Stimulated activated CD8-positive, alpha-beta memory T cell treated with anti-CD3 and anti-CD28 coated beads, Interleukin-7, amount 100 ng/mL, for 1 hour (primary cell): ENCODE results near the gene IFT27.

Experiments used
- DNase-seq, 2 donors: peaks; one replicate each; pipeline ENCODE4 v3.0.0-alpha.2; 2020; ENCODE audit warnings: low read depth in 2 of 2

IFT27 gene

GRCh38 chr22:36775964-36776669 is at the start of gene IFT27:
TSS of gene IFT27 (minus strand) at chr22:36776119. CDS start at chr22:36775707, 412 bp downstream.
- peak; percentile 84 to 87 for DNase-seq

- no peak for DNase-seq
These were observed 48.7 kb upstream of the IFT27 start for GRCh38 chr22:36824655-36825054.

- no peak for DNase-seq
These were observed 47.4 kb upstream of the IFT27 start for GRCh38 chr22:36823186-36823839.

- no peak for DNase-seq
These were observed 46.7 kb upstream of the IFT27 start for GRCh38 chr22:36822581-36822980.

GRCh38 chr22:36819112-36819511 is 43.2 kb upstream of the IFT27 start:
- no peak for DNase-seq

GRCh38 chr22:36818010-36818642 is 42.2 kb upstream of the IFT27 start:
- no peak for DNase-seq

- DNase-seq = no peak
These were observed 41.6 kb upstream of the IFT27 start for GRCh38 chr22:36817525-36817848.

- DNase-seq = no peak
These were observed 41.0 kb upstream of the IFT27 start, which contains the start of gene PVALB for GRCh38 chr22:36816636-36817524. TSS of gene PVALB (minus strand) at chr22:36817035. CDS start at chr22:36817005, 30 bp downstream.

- no peak for DNase-seq
These were observed 40.4 kb upstream of the IFT27 start for GRCh38 chr22:36816339-36816635.

GRCh38 chr22:36815558-36816338 is 39.8 kb upstream of the IFT27 start:
- DNase-seq = no peak

- no peak for DNase-seq
These were observed 38.9 kb upstream of the IFT27 start for GRCh38 chr22:36814801-36815200.

- no peak for DNase-seq
These were observed 35.3 kb upstream of the IFT27 start for GRCh38 chr22:36811094-36811800.

- DNase-seq = no peak
These were observed 33.4 kb upstream of the IFT27 start for GRCh38 chr22:36809351-36809750.

GRCh38 chr22:36808721-36809344 is 32.9 kb upstream of the IFT27 start:
- DNase-seq = no peak

GRCh38 chr22:36807627-36808026 is 31.7 kb upstream of the IFT27 start:
- DNase-seq = no peak

GRCh38 chr22:36806835-36807234 is 30.9 kb upstream of the IFT27 start:
- DNase-seq = no peak

- no peak for DNase-seq
These were observed 27.4 kb upstream of the IFT27 start for GRCh38 chr22:36803358-36803757.

GRCh38 chr22:36798674-36799066 is 22.8 kb upstream of the IFT27 start:
- DNase-seq = no peak

- no peak for DNase-seq
These were observed 22.2 kb upstream of the IFT27 start for GRCh38 chr22:36797911-36798673.

- DNase-seq = no peak
These were observed 21.5 kb upstream of the IFT27 start for GRCh38 chr22:36797374-36797773.
